HG03045 (cell line): ENCODE data around the gene STH.

Experiments used
- ATAC-seq: cut with Tn5 transposase; IDR thresholded peaks from one replicate; pipeline ENCODE4 v1.9.1; 2021; ENCODE audit warnings: mild to moderate bottlenecking, moderate library complexity; ENCODE audit not compliant: unreplicated experiment

Gene STH

GRCh38 chr17:45966606-45967280 is 32.3 kb upstream of the STH start:
- no peak for ATAC-seq

DNA sequence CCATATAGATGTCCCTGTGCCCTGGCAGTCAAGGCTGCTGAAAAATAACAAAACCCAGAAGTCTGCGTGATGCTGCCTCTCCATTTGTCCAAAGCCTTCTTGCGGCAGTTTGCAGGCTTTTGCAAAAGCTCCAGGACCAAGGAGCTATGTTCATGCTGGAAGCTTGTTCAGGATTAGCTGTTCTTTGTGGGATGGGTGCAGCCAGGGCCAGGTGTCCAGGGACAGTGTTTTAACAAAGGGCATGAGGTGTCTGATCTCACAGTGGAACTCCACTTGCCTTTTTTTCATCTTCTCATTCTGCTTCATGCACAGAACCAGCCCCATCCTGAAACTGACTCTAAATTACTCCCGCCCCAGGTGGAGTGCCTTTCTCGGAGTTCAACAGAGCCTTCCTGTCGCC is 31.7 kb upstream of the STH start:
- ATAC-seq = no peak

GRCh38 chr17:45968732-45969131 is 30.3 kb upstream of the STH start:
- ATAC-seq = no peak

DNA sequence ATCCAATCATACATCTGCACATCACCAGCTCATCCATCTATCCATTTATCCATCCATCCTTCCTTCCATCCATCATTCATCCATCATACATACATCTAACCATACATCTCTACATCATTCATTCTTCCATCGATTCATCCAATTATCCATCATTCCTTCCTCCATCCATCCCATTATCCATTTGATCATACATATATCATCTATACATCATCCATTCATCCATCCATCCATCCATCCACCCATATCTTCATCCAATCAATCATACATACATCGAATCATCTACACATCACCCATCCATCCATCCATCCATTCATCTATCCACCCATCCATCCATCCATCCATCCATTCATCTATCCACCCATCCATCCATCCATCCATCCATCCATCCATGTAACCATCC is 29.3 kb upstream of the STH start:
- ATAC-seq = no peak

- no peak for ATAC-seq
Measured at GRCh38 chr17:45970659-45971058, 28.4 kb upstream of the STH start.

DNA sequence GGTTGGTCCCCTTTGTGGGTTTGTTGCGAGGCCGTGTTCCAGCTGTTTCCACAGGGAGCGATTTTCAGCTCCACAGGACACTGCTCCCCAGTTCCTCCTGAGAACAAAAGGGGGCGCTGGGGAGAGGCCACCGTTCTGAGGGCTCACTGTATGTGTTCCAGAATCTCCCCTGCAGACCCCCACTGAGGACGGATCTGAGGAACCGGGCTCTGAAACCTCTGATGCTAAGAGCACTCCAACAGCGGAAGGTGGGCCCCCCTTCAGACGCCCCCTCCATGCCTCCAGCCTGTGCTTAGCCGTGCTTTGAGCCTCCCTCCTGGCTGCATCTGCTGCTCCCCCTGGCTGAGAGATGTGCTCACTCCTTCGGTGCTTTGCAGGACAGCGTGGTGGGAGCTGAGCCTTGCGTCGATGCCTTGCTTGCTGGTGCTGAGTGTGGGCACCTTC is 27.3 kb upstream of the STH start:
- ATAC-seq = no peak

- no peak for ATAC-seq
Measured at GRCh38 chr17:45972531-45972930, 26.5 kb upstream of the STH start.

GRCh38 chr17:45973099-45973780 is 25.8 kb upstream of the STH start:
- ATAC-seq = no peak

- ATAC-seq = no peak
Measured at GRCh38 chr17:45973946-45974859, 24.8 kb upstream of the STH start.

GRCh38 chr17:45974916-45975630 is 24.0 kb upstream of the STH start:
- ATAC-seq = no peak

GRCh38 chr17:45975640-45976295 is 23.3 kb upstream of the STH start:
- ATAC-seq = no peak

- no peak for ATAC-seq
Measured at GRCh38 chr17:45976391-45976754, 22.7 kb upstream of the STH start.

DNA sequence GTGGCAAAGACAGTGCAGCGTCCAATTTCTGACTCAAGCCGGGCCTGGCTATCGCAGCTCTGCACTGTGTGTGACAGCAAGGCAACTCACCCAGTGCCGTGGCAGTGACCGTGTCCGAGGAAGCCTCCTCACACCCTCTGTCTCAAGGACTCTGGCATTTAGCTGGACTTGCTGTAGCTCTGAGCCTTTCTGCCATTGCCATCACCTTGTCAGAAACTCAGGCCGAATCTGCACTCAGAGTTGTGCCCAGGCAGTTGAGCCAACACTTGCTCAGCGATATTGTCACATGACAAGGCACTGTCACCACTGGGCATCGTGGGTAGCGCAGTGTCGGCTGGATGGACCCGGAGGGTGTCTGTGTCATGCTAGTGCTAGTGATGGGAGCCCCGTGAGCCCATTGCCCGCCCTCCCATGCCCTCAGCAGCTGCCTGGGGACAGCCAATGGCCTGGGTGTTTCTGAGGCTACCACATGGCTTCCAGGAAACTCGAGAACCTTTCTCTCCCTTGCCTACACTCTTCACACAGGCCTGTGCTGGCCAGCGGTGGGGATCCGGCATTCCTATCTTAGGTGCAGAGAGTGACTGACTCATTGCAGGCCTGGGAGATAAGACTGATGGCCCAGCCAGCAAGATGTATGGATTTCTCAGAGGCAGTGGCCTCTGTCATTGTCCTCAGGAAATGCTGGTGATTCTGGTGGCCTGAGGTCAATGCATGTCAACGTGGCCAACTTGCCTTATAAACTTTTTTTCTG is 22.1 kb upstream of the STH start:
- ATAC-seq = no peak

- no peak for ATAC-seq
Measured at GRCh38 chr17:45977506-45977824, 21.6 kb upstream of the STH start.

DNA sequence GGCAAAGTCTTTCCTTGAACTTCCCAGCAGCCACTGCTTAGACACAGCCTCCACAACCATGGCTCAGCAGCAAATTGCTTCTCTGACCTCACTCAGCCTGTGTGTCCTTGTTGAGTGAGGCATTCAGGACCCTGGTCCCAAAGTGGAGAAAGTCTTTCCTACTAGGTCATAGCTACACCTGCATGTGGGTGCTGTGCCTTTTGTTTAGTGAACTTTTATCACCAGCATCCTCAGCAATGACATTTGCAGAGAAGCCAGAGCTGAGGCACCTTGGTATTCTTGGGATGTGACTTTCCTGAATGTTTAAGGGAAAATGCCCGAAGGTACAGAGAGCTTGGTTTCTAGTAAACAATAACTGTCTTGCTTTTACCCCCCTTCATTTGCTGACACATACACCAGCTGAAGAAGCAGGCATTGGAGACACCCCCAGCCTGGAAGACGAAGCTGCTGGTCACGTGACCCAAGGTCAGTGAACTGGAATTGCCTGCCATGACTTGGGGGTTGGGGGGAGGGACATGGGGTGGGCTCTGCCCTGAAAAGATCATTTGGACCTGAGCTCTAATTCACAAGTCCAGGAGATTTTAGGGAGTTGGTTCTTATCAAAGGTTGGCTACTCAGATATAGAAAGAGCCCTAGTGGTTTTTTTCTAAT is 20.9 kb upstream of the STH start:
- ATAC-seq = no peak

GRCh38 chr17:45979137-45979536 is 19.9 kb upstream of the STH start:
- no peak for ATAC-seq

GRCh38 chr17:45980855-45981254 is 18.2 kb upstream of the STH start:
- ATAC-seq = no peak

DNA sequence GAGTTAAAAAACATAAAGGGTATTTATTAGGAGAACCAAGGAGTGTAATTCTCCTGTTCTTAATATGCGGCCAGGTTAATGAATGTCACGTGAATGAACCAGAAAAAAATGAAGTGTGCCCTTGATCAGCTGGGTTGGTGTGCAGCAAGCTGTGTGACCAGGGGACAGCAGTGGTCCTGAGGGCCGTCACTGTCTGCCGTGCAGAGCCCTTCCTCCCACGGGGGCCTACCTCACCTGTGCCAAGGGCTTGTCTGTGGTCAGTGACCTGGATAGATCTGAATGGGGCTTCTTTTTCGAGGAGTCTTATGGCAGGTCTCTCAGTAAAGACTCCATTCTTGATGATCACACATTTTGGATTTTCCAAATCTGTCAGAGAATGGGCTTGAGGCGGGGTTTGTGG is 17.7 kb upstream of the STH start:
- no peak for ATAC-seq

- ATAC-seq = no peak
Measured at GRCh38 chr17:45982791-45983613, 16.0 kb upstream of the STH start.
